C4-2B (cell line): ENCODE data around the gene CTTN.

Experiments used
- H3K27ac ChIP-seq: fragments of 450-650 bp; 2 replicates; pipeline ENCODE4 v1.5.1; 2017
- ZFX ChIP-seq: fragments of 450-650 bp; IDR thresholded peaks from 2 replicates; pipeline ENCODE4 v1.6.1; 2017
- TF ChIP-seq, protein P1 (sequence below): fragments of 450-650 bp; conservative IDR thresholded peaks from 2 replicates; pipeline ENCODE4 v1.5.1; 2017; ENCODE audit warnings: mild to moderate bottlenecking

The CTTN gene

DNA sequence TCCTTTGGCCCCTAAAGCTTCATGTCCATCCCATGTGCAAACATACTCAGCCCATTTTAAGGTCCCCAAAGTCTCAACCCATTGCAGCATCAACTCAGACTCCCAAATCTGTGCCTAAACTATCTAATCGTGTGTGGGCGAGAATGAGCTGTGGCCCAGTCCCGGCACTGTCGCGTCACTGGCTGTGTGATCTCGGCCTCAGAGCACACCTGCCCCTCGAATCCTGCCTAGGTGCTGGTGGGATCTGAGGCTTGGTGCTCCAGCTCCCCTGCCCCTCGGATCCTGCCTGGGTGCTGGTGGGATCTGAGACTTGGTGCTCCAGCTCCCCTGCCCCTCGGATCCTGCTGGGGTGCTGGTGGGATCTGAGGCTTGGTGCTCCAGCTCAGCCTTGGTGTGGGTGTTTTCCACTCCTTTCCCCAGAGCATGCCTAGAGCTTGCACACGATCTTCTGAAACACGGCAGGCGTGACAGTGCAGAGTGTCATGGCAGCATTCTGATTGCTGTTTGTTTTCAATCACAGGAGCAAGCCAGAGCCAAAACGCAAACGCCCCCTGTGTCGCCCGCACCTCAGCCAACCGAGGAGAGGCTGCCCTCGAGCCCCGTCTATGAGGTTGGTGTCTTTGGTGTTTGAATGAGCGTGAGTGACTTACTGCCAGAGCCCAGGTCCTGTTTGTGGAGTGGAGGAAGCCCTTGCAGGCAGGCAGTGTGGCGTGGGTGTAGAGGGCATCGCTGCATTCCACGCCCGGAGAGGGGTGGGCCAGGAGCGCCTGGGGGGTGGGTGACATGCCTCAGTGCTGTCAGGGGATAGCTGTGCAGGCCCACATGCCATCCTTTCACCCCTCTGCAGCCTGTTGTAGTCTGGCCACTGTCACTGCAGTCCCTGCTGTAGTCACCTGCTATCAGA lies 32.6 kb downstream of the CTTN start:
- H3K27ac ChIP-seq, result no peak overlapping the region
- TF ChIP-seq ZFX, result no peak
- TF ChIP-seq, protein P1, sequence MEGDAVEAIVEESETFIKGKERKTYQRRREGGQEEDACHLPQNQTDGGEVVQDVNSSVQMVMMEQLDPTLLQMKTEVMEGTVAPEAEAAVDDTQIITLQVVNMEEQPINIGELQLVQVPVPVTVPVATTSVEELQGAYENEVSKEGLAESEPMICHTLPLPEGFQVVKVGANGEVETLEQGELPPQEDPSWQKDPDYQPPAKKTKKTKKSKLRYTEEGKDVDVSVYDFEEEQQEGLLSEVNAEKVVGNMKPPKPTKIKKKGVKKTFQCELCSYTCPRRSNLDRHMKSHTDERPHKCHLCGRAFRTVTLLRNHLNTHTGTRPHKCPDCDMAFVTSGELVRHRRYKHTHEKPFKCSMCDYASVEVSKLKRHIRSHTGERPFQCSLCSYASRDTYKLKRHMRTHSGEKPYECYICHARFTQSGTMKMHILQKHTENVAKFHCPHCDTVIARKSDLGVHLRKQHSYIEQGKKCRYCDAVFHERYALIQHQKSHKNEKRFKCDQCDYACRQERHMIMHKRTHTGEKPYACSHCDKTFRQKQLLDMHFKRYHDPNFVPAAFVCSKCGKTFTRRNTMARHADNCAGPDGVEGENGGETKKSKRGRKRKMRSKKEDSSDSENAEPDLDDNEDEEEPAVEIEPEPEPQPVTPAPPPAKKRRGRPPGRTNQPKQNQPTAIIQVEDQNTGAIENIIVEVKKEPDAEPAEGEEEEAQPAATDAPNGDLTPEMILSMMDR, result no peak

- H3K27ac ChIP-seq, result no peak overlapping the region
- TF ChIP-seq, protein P1, result no peak
- TF ChIP-seq ZFX, result no peak
These were observed 33.3 kb downstream of the CTTN start for GRCh38 chr11:70431611-70432010.

GRCh38 chr11:70432065-70432464 lies 33.7 kb downstream of the CTTN start:
- H3K27ac ChIP-seq, result no peak overlapping the region
- TF ChIP-seq ZFX, result no peak
- TF ChIP-seq, protein P1, result no peak

DNA sequence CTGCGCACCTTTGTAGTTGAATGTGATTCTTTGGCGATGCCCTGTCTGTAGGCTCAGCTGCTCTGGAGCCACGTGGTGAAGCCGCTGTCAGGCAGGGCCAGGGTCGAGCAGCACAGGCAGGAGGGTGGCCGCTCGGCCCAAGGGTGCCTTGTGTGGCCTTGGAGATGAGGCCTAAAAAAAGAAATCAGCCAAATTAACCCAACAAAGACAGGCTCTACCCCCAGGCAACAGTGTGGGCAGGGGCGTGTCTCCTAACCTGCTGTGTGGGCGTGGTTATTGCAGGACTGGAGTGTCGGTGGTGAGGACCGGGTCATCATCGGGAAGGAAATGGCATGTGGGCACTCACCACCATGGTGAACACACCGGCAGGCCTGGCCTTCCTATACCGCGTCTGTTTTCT lies 34.3 kb downstream of the CTTN start:
- no peak overlapping the region for H3K27ac ChIP-seq
- TF ChIP-seq ZFX, result no peak

DNA sequence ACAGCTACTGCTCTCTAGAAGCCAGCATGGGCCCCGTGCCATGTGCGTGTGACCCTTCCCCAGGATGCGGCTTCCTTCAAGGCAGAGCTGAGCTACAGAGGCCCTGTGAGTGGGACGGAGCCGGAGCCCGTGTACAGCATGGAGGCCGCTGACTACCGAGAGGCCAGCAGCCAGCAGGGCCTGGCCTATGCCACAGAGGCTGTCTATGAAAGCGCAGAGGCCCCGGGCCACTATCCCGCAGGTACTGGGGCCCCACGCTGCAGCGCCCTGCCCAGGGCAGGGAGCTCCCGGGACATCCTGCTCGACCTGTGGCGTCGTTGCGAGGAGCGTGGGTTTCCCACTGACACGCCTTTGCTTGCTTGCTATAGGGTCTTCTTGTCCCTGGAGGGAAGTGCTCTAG lies 34.7 kb downstream of the CTTN start:
- TF ChIP-seq, protein P1, result no peak
- no peak for TF ChIP-seq ZFX
- no peak overlapping the region for H3K27ac ChIP-seq

- no peak for TF ChIP-seq ZFX
- TF ChIP-seq, protein P1, result no peak
- H3K27ac ChIP-seq, result no peak overlapping the region
These were observed 35.2 kb downstream of the CTTN start for GRCh38 chr11:70433526-70433925.

DNA sequence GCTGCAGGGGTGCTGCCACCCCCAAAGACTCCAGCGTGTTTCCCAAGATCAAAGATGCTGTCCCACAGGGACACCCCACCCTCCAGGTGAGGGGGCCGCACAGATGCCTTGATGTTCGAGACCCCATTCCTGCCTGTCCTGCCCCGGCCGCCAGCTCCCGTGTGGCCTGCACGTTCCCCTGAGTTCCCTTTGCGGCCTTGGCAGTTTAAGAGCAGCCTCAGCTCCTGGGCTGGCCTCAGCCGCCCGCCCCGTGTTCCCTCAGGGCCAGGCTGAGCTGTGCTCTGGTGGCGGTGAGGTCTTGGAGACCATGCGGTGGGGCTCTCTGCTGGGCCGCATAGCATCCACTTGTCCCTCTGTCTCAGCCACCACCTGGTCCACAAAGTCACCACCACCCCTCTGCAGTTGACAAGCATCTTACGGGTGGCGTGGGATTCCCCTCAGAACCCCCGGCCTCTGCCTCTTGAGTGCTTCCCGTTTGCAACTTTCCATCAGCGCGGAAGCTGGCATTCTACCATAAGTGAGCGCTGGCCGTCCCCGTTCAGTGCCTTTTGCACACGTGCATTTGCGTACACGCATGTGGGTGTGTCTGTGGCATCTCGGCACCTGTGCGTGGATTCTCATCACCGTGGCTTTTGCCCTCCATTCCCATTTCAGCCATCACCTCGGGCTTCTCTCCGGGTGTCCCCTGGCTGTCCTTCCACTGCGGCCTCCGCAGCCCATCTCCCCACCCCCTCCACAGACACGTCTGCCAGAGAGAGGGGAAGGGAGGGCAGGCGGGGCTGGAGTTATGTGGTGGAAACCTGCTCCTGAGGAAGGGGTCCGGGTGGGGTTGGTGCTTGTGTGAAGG lies 35.9 kb downstream of the CTTN start:
- TF ChIP-seq, protein P1, result no peak
- no peak for TF ChIP-seq ZFX
- no peak overlapping the region for H3K27ac ChIP-seq
